Measurements from ENCODE around the gene TTC28.

The TTC28 gene

GRCh38 chr22:28139961-28140360, 539.7 kb downstream of the TTC28 start:
- DNase-seq (ENCODE audit: low spot score) = peak; percentile 57

- no peak for DNase-seq (ENCODE audit: low spot score)
Measured at GRCh38 chr22:28139516-28139915, 540.1 kb downstream of the TTC28 start.

DNA sequence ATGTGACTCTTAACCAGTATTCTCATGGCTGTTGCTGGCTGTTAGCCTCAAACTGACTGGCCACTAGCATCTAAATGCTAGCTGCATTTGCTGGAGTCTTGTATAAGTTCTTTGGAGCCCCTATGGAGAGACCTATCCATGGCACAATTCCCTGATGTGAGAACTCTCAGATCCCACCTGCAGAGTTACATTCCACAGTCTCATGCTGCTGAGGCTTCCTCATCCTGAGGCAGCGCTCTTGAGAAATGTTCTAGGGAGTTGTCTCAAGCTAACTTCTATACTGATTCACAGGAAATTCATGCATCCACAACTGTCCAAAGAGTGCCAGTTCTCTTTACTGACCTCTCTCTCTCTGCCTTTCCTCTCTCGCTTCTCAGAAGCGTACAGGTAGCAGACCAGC, 542.6 kb downstream of the TTC28 start:
- no peak for DNase-seq (ENCODE audit: low spot score)

- DNase-seq (ENCODE audit: low spot score) = no peak
Measured at GRCh38 chr22:28132466-28132865, 547.2 kb downstream of the TTC28 start.

DNA sequence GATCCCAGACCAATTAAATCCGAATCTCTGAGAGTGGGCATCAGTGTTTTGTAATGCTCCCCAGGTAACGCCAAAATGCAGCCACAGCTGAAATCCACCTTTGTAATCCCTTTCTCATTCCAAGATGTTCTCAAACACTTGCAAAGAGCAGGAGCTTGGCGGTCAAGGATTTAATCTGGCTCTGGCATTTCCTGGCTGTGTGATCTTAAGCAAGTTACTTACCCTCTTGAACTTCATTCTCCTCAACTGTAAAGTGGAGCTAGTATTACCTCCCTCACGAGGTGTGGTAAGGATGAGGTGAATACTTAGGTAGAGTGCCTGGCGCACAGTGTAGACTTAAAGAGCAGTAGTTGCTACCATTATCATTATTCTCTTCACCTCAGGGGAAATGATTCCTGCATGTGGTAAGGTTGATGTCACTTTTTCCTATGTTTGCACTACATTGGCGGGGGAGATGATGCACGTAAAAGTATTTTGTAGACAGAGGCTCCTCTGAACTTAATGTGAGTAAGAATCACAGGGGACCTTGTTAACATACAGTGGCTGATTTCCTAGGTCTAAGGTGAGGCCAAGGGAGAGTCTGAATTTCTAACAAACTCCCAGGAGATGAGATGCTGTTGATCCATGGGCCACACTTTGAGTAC, 550.2 kb downstream of the TTC28 start:
- DNase-seq (ENCODE audit: low spot score) = no peak

DNA sequence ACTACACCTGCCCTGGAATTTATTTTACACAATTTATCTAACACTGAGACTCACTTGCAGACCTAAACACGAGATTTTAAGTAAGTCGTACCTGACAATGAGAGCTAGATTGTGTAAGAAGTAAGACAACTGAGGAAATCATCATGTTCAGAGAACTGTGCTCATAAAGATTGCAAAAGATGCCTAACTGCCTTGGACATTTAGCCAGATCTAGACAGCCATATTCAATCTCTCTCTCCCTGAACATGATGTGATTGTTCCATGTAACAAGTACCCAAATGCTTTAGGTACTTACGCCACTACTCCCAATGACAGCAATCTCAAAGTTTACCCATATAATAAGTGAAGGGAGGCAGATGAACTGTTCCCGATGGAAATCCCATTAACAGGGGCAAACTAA, 550.8 kb downstream of the TTC28 start:
- no peak for DNase-seq (ENCODE audit: low spot score)

DNA sequence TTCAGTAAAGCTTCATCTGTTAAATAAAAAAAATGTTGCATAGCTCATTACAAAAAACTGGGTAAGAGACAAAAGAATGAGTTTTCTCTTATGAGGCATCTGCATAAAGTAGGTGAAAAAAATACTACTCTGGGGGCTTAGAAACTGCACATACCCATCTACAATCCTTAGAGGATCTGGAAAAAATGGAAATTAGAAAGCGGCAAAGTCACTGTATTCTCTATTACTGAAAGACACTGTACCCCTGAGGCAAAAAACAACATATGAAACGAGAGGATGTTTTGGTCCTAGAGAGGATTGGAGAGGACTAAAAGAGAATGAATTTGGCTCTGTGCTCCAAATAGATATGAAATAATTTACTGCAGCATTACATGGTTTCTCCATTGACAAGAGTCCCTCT, 553.8 kb downstream of the TTC28 start:
- DNase-seq (ENCODE audit: low spot score) = no peak

DNA sequence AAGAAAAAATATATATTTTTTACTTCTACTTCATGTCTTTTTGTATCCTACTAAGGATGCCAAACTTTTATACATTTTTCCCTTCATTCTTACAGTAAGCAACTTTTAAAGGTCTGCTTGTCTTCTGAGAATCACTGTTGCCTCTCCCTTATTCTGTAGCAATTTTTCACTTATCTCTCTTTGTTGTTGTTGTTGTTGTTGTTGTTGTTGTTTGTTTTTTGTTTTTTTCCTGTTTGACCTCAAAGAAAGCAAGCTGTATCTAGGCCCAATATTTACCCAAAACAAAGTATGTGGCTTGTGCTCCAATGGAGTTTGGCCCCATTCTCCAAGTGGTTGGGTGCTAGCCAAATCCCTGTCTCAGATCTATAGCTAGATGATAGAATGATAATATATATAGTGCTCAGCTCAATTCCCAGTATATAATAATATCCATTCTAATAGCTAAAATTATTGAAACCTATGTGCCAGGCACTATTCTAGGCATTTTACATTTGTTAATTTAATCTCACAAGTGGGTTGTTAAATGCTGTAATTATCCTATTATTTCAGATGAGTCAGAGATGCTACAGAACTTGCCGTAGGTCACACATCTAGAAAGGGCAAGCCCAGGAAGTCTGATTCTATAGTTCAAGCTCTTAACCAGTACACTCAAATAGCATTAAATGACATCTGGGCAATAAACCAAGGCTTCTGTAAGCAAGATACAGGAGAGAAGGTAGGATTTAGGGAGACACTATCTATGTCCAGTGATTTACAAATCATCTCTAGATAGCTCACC, 555.5 kb downstream of the TTC28 start:
- no peak for DNase-seq (ENCODE audit: low spot score)

DNA sequence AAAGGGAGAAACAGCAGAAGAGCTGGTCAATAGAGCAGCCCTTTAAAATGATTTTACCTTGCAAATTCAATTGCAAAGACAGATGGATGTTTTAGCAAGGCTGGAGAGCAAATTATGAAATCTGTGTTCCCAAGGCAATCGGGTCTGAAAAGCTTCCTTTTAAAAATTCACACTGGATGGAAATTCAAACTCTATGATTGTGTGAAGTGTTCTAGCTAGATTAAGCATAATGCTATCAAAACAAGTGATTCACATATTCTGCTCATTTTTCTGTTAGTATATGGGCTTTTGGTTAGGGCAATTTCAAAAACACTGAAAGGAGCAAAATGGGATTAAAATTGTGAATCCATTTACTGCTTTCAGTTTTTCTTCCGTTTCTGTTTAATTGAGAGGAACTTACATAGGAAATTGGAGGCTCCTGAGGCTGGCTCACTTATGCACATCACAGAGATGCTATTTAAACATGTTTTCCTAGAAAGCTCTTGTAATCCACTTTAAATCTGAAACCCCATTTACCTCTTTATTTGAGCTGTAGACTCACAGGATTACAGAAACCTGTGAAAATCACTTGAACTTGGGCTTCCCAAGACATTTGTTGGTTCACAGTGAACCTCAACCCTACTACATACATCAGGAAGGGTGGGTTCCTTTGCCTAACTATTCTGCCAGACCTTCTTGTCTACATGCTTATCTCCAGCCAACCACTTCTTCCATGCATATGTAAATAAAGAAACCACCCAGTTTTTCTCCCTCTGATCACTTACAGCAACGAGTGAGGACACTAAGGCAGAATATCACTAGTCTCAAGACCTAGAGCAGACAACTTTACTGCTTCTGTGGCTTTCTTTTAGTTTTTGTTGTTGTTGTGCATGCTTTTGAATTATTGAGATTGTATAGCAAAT, 558.7 kb downstream of the TTC28 start:
- no peak for DNase-seq (ENCODE audit: low spot score)

DNA sequence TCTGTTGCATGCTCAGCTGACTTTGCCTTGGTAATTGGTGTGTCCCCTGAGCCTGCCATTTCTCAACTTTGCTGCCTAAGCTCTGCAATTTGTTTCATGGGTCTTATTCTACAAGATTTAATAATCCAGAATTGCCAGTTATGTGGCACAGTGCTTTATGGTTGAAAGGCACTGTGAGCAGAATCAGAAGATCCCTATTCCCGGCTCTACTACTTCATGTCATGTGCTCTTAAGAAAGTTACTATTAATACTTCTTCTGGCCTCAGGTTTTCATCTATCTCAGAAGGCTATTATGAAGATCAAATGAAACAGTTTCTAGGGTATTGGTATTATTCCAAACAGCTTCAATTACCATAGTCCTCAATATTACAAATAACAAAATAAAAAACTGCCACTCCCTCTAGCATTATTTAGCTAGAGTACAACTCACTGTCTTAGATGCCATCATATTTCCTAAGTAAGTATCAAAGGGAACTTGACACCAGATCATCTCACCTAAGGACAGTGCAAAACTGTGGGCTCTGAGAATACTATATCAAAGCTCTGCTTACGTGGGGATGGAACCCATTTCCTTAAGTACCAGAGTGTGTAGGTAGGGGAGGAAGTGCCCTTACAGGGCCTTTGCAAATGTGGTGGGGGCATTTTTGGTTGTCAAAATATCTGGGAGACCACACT, 560.5 kb downstream of the TTC28 start:
- no peak for DNase-seq (ENCODE audit: low spot score)

- DNase-seq (ENCODE audit: low spot score) = peak; percentile 67
Measured at GRCh38 chr22:28116219-28116673, 563.4 kb downstream of the TTC28 start.

GRCh38 chr22:28115426-28115825, 564.2 kb downstream of the TTC28 start:
- DNase-seq (ENCODE audit: low spot score) = no peak

DNA sequence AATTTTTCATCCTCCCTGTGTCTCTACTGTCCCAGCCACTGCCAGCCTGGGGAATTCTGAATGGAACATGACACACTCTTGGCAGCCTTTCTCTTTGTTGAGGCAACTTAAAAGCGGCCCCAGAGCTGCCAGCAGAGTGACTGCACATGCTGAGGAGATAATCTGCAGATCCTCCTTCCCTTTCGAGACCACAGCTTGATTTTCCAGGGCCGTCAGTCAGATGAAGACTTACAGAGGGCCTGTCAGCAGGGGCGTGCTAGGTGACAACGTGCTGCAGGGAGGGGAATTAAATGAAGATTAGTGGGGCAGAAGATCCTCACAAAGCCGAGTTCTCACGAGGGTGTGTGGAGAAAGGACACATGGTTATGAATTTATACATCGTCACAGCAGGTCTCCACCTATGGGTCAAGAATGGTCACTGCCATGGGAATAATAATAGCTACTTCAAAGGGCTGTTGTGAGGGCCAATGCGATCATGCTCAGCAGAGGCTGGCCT, 567.0 kb downstream of the TTC28 start:
- DNase-seq (ENCODE audit: low spot score) = peak; percentile 22

DNA sequence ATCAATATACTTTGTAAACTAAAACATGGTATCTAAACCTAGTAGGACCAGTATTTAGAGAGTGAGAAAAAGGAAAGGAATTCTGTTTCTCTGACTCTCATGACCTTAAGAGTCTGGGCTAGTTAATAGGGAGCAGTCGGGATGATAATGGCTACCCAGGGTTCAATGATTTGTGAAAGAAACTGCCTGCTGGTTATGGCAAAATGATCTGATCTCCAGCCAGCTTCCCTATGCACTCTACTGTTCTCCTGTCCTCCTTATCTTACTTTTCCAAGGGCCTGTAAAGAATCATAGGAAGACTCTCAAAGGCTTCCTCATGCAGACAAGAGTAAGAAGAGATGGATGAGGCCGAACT, 567.5 kb downstream of the TTC28 start:
- DNase-seq (ENCODE audit: low spot score) = no peak

GRCh38 chr22:28111501-28112189, 568.0 kb downstream of the TTC28 start:
- no peak for DNase-seq (ENCODE audit: low spot score)

- DNase-seq (ENCODE audit: low spot score) = no peak
Measured at GRCh38 chr22:28108851-28109250, 570.8 kb downstream of the TTC28 start.

- DNase-seq (ENCODE audit: low spot score) = no peak
Measured at GRCh38 chr22:28106617-28107016, 573.0 kb downstream of the TTC28 start.

GRCh38 chr22:28105988-28106387, 573.7 kb downstream of the TTC28 start:
- no peak for DNase-seq (ENCODE audit: low spot score)

- no peak for DNase-seq (ENCODE audit: low spot score)
Measured at GRCh38 chr22:28105413-28105812, 574.2 kb downstream of the TTC28 start.

GRCh38 chr22:28103596-28103995, 576.0 kb downstream of the TTC28 start:
- DNase-seq (ENCODE audit: low spot score) = no peak

DNA sequence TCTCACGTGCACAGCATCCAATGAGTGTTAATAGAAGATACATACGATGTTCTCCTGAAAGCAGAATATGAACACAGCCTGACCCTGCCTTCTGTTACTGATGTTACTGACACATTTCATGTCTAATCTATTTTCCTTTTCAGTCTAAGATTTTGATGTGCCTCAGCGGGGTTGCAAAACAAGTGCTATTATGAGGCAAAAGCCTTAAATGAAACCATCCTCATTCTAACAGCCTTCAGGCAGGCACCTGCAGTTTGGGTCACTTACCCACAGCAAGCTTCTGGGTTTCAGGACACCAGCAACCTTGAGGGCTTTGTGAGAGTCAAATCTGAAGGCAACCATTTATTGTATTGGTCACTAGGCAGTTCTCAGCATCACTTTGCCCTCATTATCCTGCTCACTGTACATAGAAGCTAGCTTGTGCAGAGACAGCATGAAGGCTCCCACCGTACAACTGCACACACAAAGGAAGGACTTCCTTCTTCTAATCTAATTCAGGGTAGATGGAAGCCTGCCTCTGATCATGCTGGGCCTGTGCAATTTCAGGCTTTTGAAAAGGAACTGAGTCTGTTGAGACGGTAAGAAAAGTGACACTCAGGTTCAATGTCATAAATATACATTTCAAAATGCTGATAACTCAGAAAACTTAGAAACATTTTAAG, 577.4 kb downstream of the TTC28 start:
- DNase-seq (ENCODE audit: low spot score) = no peak

Data from AG08396 (cell line).